WTC11 (cell line): ENCODE measurements around the gene CDC45. TPM values are rescaled to one million over a fixed set of nuclear protein-coding genes. Genes with fewer than 3 reads are reported as not detected.

Experiments used
- ATAC-seq: fragments of 200-7000 bp; cut with Tn5 transposase; 2 replicates; pipeline ENCODE4 v1.10.0; 2021; ENCODE audit warnings: mild to moderate bottlenecking, moderate library complexity
- CTCF ChIA-PET: fragments of 300-600 bp; sonication (Branson Sonifier 250); formaldehyde crosslinking; loops from one replicate; lab custom pipeline; 2021; ENCODE audit warnings: antibody characterized with exemption; lab: Charles Lee
- POLR2A ChIA-PET: fragments of 350-600 bp; sonication (Branson Sonifier 250); formaldehyde crosslinking; loops from one replicate; lab custom pipeline; 2021; ENCODE audit warnings: antibody characterized with exemption; lab: Charles Lee
- DNase-seq: peaks from one replicate; pipeline ENCODE4 v3.0.0; 2021; ENCODE audit warnings: low spot score
- H3K27ac Mint-ChIP-seq: 2 replicates; pipeline ENCODE4 v1.8.0; 2021; ENCODE audit warnings: mixed read lengths
- H3K27me3 Mint-ChIP-seq: 2 replicates; pipeline ENCODE4 v1.8.0; 2021; ENCODE audit warnings: low read depth, mild to moderate bottlenecking, moderate library complexity, mixed read lengths
- H3K36me3 Mint-ChIP-seq: 2 replicates; pipeline ENCODE4 v1.8.0; 2021; ENCODE audit warnings: mixed read lengths
- H3K4me1 Mint-ChIP-seq: 2 replicates; pipeline ENCODE4 v1.8.0; 2022; ENCODE audit warnings: mixed read lengths
- H3K4me3 Mint-ChIP-seq: 2 replicates; pipeline ENCODE4 v1.8.0; 2021; ENCODE audit warnings: mild to moderate bottlenecking, moderate library complexity, mixed read lengths
- H3K9me3 Mint-ChIP-seq: 2 replicates; pipeline ENCODE4 v1.8.0; 2021; ENCODE audit warnings: mixed read lengths
- EMX1 ChIP-seq: fragments of 250-450 bp; sonication (Bioruptor Pico); IDR thresholded peaks from 2 replicates; pipeline ENCODE4 v1.8.0; 2021; ENCODE audit warnings: mild to moderate bottlenecking
- FOXK1 ChIP-seq: sonication (generic); formaldehyde crosslinking; IDR thresholded peaks from 2 replicates; pipeline ENCODE4 v1.8.0; 2022; ENCODE audit warnings: mild to moderate bottlenecking, moderate library complexity, missing genetic modification reagents
- GABPB1 ChIP-seq: sonication (generic); formaldehyde crosslinking; IDR thresholded peaks from 2 replicates; pipeline ENCODE4 v1.8.1; 2023; ENCODE audit warnings: mild to moderate bottlenecking, missing genetic modification reagents
- GTF2I ChIP-seq: fragments of 250-450 bp; sonication (Bioruptor Pico); conservative IDR thresholded peaks from 2 replicates; pipeline ENCODE4 v1.4.0; 2021; ENCODE audit warnings: mild to moderate bottlenecking
- KAT7 ChIP-seq: sonication (generic); formaldehyde crosslinking; IDR thresholded peaks from 2 replicates; pipeline ENCODE4 v1.8.1; 2023; ENCODE audit warnings: missing genetic modification reagents, mild to moderate bottlenecking, borderline replicate concordance
- NR2C2 ChIP-seq: sonication (generic); formaldehyde crosslinking; IDR thresholded peaks from 2 replicates; pipeline ENCODE4 v1.8.0; 2022; ENCODE audit warnings: mild to moderate bottlenecking, missing genetic modification reagents
- NR3C1 ChIP-seq: sonication (generic); formaldehyde crosslinking; conservative IDR thresholded peaks from 2 replicates; pipeline ENCODE4 v1.8.1; 2023; ENCODE audit warnings: low read depth, mild to moderate bottlenecking, missing genetic modification reagents
- PRRX2 ChIP-seq: fragments of 250-450 bp; sonication (Bioruptor Pico); IDR thresholded peaks from 2 replicates; pipeline ENCODE4 v1.8.0; 2021; ENCODE audit warnings: mild to moderate bottlenecking
- SMAD4 ChIP-seq: sonication (generic); formaldehyde crosslinking; IDR thresholded peaks from 2 replicates; pipeline ENCODE4 v1.8.0; 2022; ENCODE audit warnings: mild to moderate bottlenecking, missing genetic modification reagents
- SP1 ChIP-seq: sonication (generic); formaldehyde crosslinking; conservative IDR thresholded peaks from 2 replicates; pipeline ENCODE4 v1.8.1; 2022; ENCODE audit warnings: missing genetic modification reagents
- TEAD1 ChIP-seq: sonication (generic); formaldehyde crosslinking; IDR thresholded peaks from 2 replicates; pipeline ENCODE4 v1.8.0; 2022; ENCODE audit warnings: mild to moderate bottlenecking, missing genetic modification reagents
- ZNF219 ChIP-seq: sonication (generic); formaldehyde crosslinking; IDR thresholded peaks from 2 replicates; pipeline ENCODE4 v1.8.0; 2023; ENCODE audit warnings: missing genetic modification reagents, mild to moderate bottlenecking, borderline replicate concordance
- ZNF416 ChIP-seq: fragments of 250-450 bp; sonication (Bioruptor Pico); IDR thresholded peaks from 2 replicates; pipeline ENCODE4 v1.9.0; 2021; ENCODE audit warnings: mild to moderate bottlenecking, inconsistent platforms
- total RNA-seq: library from RNA; stranded (reverse); gene quantifications from 3 replicates; pipeline ENCODE4 v1.2.3, GENCODE V29; 2021
- TF ChIP-seq, protein P1 (sequence below): sonication (generic); formaldehyde crosslinking; IDR thresholded peaks from 2 replicates; pipeline ENCODE4 v1.8.0; 2023; ENCODE audit warnings: missing genetic modification reagents, mild to moderate bottlenecking, borderline replicate concordance
- TF ChIP-seq, protein P2 (sequence below): fragments of 250-450 bp; sonication (Bioruptor Pico); IDR thresholded peaks from 2 replicates; pipeline ENCODE4 v1.9.0; 2021; ENCODE audit warnings: mild to moderate bottlenecking
- TF ChIP-seq, protein P3 (sequence below): fragments of 250-450 bp; sonication (Bioruptor Pico); IDR thresholded peaks from 2 replicates; pipeline ENCODE4 v2.1.2; 2022; ENCODE audit warnings: mild to moderate bottlenecking, moderate library complexity
- TF ChIP-seq, protein P4 (sequence below): sonication (generic); formaldehyde crosslinking; IDR thresholded peaks from 2 replicates; pipeline ENCODE4 v1.8.0; 2022; ENCODE audit warnings: mild to moderate bottlenecking, missing genetic modification reagents
- TF ChIP-seq, protein P5 (sequence below): sonication (generic); formaldehyde crosslinking; conservative IDR thresholded peaks from 2 replicates; pipeline ENCODE4 v1.8.1; 2023; ENCODE audit warnings: mild to moderate bottlenecking, low read depth, missing genetic modification reagents, moderate library complexity

The CDC45 gene
- total RNA-seq, 1 experiment from 2014 or later, result 38.1 TPM

DNA sequence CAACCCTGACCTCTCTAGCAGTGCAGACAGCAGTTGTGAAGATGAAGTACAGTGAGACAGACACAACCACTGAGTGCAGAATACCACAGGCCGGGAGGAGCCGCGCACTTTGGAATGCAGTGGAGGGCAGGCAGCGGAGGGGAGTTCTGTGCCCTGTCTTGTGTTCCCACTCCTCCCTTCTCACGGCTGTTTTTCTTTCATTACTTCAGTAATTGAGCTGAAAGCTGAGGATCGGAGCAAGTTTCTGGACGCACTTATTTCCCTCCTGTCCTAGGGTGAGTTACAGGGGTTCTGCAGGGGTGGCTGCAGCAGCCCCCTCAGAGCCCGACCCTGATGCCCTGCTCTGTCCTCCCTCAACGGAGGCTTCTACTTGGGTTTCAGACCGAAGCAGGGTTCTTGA, 38.9 kb downstream of the CDC45 start:
- no peak for DNase-seq
- Mint-ChIP-seq H3K4me3 (no peak overlapping the region), H3K27me3 (peaks cover 19% of the 10 kb centered on the region), H3K36me3 (peaks cover 24% of the 10 kb centered on the region), H3K4me1 (peaks cover 8% of the 10 kb centered on the region), H3K27ac (no peak overlapping the region), H3K9me3 (no peaks in the 10 kb centered on the region)
- POLR2A ChIA-PET, result no interaction called here
- ATAC-seq, result no peak
- CTCF ChIA-PET, result interaction anchor here (1.5 kb wide), 1 partner anchor 111 kb away, joined by 5 read pairs; no protein-coding TSS in a partner anchor
- TF ChIP-seq EMX1 (CRISPR knock-in tag) (no peak), FOXK1 (CRISPR knock-in tag) (no peak), GABPB1 (CRISPR knock-in tag) (no peak), GTF2I (CRISPR knock-in tag) (no peak), PRRX2 (CRISPR knock-in tag) (no peak), NR2C2 (CRISPR knock-in tag) (no peak), ZNF416 (no peak), NR3C1 (no peak), SP1 (no peak), ZNF219 (CRISPR knock-in tag) (no peak)
- TF ChIP-seq, protein P1, sequence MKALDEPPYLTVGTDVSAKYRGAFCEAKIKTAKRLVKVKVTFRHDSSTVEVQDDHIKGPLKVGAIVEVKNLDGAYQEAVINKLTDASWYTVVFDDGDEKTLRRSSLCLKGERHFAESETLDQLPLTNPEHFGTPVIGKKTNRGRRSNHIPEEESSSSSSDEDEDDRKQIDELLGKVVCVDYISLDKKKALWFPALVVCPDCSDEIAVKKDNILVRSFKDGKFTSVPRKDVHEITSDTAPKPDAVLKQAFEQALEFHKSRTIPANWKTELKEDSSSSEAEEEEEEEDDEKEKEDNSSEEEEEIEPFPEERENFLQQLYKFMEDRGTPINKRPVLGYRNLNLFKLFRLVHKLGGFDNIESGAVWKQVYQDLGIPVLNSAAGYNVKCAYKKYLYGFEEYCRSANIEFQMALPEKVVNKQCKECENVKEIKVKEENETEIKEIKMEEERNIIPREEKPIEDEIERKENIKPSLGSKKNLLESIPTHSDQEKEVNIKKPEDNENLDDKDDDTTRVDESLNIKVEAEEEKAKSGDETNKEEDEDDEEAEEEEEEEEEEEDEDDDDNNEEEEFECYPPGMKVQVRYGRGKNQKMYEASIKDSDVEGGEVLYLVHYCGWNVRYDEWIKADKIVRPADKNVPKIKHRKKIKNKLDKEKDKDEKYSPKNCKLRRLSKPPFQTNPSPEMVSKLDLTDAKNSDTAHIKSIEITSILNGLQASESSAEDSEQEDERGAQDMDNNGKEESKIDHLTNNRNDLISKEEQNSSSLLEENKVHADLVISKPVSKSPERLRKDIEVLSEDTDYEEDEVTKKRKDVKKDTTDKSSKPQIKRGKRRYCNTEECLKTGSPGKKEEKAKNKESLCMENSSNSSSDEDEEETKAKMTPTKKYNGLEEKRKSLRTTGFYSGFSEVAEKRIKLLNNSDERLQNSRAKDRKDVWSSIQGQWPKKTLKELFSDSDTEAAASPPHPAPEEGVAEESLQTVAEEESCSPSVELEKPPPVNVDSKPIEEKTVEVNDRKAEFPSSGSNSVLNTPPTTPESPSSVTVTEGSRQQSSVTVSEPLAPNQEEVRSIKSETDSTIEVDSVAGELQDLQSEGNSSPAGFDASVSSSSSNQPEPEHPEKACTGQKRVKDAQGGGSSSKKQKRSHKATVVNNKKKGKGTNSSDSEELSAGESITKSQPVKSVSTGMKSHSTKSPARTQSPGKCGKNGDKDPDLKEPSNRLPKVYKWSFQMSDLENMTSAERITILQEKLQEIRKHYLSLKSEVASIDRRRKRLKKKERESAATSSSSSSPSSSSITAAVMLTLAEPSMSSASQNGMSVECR (CRISPR knock-in tag), result no peak
- TF ChIP-seq, protein P2, sequence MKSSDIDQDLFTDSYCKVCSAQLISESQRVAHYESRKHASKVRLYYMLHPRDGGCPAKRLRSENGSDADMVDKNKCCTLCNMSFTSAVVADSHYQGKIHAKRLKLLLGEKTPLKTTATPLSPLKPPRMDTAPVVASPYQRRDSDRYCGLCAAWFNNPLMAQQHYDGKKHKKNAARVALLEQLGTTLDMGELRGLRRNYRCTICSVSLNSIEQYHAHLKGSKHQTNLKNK, result no peak
- TF ChIP-seq, protein P3, sequence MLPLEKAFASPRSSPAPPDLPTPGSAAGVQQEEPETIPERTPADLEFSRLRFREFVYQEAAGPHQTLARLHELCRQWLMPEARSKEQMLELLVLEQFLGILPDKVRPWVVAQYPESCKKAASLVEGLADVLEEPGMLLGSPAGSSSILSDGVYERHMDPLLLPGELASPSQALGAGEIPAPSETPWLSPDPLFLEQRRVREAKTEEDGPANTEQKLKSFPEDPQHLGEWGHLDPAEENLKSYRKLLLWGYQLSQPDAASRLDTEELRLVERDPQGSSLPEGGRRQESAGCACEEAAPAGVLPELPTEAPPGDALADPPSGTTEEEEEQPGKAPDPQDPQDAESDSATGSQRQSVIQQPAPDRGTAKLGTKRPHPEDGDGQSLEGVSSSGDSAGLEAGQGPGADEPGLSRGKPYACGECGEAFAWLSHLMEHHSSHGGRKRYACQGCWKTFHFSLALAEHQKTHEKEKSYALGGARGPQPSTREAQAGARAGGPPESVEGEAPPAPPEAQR, result no peak

DNA sequence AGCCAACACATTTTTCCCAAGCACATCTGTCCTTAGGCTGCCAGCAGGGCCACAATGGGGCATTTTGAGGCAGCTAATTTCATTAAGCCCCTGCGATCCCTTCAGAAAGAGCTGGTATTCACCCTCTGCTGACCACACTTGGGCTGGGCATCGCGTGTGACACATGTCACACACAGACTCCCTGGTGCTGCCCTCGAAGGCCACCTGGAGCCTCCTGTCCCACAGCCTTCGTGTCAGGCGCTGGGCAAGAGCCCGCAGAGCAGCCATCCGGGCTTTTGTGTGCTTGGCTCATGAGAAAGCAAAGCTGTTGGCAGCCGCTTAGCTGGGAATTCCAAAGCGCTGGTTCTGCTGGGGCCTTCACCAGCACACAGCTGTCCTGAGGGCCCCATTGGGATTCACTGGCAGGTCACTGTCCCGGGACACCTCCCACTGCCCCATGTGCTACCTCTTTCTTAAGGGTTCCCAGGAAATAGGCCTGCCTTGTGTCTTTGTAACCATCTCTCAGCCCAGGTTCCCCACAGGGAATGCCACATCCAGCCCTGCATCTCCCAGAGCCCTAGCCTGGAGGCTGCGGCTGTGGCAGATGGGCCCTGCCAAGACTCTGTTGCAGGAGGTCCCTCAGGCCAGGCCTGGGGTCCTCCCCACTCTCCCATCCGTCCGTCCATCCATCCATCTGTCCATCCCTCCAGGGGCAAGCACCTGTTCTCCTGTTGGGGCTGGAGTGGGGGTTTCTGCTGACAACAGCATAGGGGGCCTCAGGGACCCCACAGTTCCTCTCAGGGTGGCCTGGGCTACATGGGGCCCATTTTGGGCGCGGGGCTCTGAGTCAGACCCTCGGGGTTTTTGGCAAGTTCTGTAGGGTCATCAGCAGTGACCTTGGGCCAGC, 39.6 kb downstream of the CDC45 start:
- Mint-ChIP-seq H3K4me1 (peaks cover 8% of the 10 kb centered on the region), H3K4me3 (no peak overlapping the region), H3K36me3 (peaks cover 19% of the 10 kb centered on the region), H3K27me3 (peaks cover 24% of the 10 kb centered on the region), H3K9me3 (no peaks in the 10 kb centered on the region), H3K27ac (no peak overlapping the region)
- ATAC-seq (no peak), DNase-seq (no peak)
- POLR2A ChIA-PET, result no interaction called here
- CTCF ChIA-PET, result interaction anchor here (1.5 kb wide), 1 partner anchor 111 kb away, joined by 5 read pairs; no protein-coding TSS in a partner anchor
- TF ChIP-seq, protein P4, sequence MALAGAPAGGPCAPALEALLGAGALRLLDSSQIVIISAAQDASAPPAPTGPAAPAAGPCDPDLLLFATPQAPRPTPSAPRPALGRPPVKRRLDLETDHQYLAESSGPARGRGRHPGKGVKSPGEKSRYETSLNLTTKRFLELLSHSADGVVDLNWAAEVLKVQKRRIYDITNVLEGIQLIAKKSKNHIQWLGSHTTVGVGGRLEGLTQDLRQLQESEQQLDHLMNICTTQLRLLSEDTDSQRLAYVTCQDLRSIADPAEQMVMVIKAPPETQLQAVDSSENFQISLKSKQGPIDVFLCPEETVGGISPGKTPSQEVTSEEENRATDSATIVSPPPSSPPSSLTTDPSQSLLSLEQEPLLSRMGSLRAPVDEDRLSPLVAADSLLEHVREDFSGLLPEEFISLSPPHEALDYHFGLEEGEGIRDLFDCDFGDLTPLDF, result no peak
- TF ChIP-seq, protein P5, sequence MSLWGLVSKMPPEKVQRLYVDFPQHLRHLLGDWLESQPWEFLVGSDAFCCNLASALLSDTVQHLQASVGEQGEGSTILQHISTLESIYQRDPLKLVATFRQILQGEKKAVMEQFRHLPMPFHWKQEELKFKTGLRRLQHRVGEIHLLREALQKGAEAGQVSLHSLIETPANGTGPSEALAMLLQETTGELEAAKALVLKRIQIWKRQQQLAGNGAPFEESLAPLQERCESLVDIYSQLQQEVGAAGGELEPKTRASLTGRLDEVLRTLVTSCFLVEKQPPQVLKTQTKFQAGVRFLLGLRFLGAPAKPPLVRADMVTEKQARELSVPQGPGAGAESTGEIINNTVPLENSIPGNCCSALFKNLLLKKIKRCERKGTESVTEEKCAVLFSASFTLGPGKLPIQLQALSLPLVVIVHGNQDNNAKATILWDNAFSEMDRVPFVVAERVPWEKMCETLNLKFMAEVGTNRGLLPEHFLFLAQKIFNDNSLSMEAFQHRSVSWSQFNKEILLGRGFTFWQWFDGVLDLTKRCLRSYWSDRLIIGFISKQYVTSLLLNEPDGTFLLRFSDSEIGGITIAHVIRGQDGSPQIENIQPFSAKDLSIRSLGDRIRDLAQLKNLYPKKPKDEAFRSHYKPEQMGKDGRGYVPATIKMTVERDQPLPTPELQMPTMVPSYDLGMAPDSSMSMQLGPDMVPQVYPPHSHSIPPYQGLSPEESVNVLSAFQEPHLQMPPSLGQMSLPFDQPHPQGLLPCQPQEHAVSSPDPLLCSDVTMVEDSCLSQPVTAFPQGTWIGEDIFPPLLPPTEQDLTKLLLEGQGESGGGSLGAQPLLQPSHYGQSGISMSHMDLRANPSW, result no peak
- TF ChIP-seq, protein P1 (CRISPR knock-in tag), result no peak
- TF ChIP-seq TEAD1 (CRISPR knock-in tag), result no peak
- TF ChIP-seq KAT7 (CRISPR knock-in tag), result no peak
- no peak for TF ChIP-seq SMAD4 (CRISPR knock-in tag)
